Activated T-cell treated with anti-CD3 and anti-CD28 coated beads, Interleukin-2, amount 50 U/mL, for 72 hours (primary cell): Measurements from ENCODE around the gene PTH2R. TPM values are rescaled to one million over a fixed set of nuclear protein-coding genes. Genes with fewer than 3 reads are reported as not detected.

ENCODE experiments used
- ATAC-seq, 2 donors: fragments of 150-1000 bp; cut with Tn5 transposase; replicated peaks in 1 of 2; 2 replicates each; pipeline ENCODE4 v1.10.0; 2021; ENCODE audit warnings: moderate library complexity in 2 of 2, mild to moderate bottlenecking in 1 of 2
- DNase-seq, 2 donors: peaks; one replicate each; pipeline ENCODE4 v3.0.0; 2021 to 2022; ENCODE audit warnings: mixed read lengths in 1 of 2
- H3K27ac Mint-ChIP-seq: one replicate; pipeline ENCODE4 v1.8.0; 2022; ENCODE audit warnings: mild to moderate bottlenecking, moderate library complexity, mixed read lengths
- H3K27me3 Mint-ChIP-seq: one replicate; pipeline ENCODE4 v1.8.0; 2022; ENCODE audit warnings: low read depth, mixed read lengths
- H3K36me3 Mint-ChIP-seq, 2 donors: one replicate each; pipeline ENCODE4 v1.8.0; 2022; ENCODE audit warnings: mixed read lengths in 2 of 2, mild to moderate bottlenecking in 1 of 2; ENCODE audit not compliant: insufficient read depth in 2 of 2
- H3K4me1 Mint-ChIP-seq: one replicate; pipeline ENCODE4 v1.8.0; 2022; ENCODE audit warnings: low read depth, mixed read lengths
- H3K4me3 Mint-ChIP-seq, 2 donors: one replicate each; pipeline ENCODE4 v1.8.0; 2022; ENCODE audit warnings: mild to moderate bottlenecking in 2 of 2, mixed read lengths in 2 of 2, moderate library complexity in 2 of 2
- H3K9me3 Mint-ChIP-seq, 2 donors: one replicate each; pipeline ENCODE4 v1.8.0; 2022; ENCODE audit warnings: mixed read lengths in 2 of 2
- total RNA-seq, 2 donors: library from RNA; stranded (reverse); gene quantifications; one replicate each; pipeline ENCODE4 v1.2.3, GENCODE V29; 2022

PTH2R gene, protein sequence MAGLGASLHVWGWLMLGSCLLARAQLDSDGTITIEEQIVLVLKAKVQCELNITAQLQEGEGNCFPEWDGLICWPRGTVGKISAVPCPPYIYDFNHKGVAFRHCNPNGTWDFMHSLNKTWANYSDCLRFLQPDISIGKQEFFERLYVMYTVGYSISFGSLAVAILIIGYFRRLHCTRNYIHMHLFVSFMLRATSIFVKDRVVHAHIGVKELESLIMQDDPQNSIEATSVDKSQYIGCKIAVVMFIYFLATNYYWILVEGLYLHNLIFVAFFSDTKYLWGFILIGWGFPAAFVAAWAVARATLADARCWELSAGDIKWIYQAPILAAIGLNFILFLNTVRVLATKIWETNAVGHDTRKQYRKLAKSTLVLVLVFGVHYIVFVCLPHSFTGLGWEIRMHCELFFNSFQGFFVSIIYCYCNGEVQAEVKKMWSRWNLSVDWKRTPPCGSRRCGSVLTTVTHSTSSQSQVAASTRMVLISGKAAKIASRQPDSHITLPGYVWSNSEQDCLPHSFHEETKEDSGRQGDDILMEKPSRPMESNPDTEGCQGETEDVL
- under 1 TPM; 0.12 to 0.28 TPM for total RNA-seq

DNA sequence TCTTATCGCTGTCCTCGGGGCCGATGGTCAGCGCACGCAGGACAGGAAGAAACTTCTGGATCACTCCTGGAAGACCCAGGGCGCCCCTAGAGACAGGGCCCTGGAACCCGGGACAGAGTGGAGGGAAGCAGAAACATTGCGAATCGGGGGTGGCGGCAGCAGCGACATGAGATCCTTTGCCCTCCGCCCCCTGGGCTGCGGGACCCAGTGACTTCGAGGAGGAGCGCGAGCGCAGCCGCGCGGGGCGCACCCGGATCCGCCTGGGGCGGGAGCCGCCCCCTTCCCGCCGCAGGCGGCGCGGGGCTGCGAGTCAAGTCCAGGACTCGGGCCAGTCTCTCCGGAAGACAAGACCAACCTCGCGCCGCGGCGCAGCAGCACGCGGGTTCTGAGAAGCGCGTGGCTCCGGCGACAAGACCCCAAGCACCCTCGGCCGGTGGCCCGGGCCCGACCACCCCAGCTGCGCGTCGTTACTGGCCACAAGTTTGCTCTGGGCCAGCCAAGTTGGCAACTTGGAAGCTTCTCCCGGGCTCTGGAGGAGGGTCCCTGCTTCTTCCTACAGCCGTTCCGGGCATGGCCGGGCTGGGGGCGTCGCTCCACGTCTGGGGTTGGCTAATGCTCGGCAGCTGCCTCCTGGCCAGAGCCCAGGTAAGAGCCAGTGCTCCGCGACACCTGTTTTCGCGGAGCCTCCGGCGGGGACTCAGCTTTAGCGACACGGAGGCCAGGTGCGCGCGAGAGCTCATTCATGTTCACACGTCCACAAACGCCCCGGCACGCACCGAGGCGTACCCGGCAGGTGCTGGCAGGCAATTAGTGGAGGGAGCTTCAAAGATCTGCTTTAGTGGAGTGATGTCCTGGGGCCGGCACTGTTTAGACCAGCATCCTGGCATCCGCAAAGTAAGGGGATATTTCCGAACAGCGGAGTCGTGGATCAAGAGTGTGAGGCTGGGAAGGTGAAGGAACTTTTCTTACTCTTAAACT is at the start of gene PTH2R:
Gene PTH2R, plus strand, starts transcription at position 319 of the 978 bp plus-strand sequence. Its CDS starts 252 bp downstream, at position 571.
- H3K9me3 Mint-ChIP-seq: no peaks in the 10 kb centered on the region
- no peaks in the 10 kb centered on the region for H3K36me3 Mint-ChIP-seq
- peaks cover 65% of the 10 kb centered on the region for H3K27me3 Mint-ChIP-seq
- ATAC-seq (peak; percentile 22 to 41), DNase-seq (peak in 1 of 2 donors; percentile 1)
- peak within 1 kb of the TSS; percentile 48 to 56 for H3K4me3 Mint-ChIP-seq
- H3K27ac Mint-ChIP-seq: no peak within 1 kb of the TSS
- peaks cover 4% of the 10 kb centered on the region for H3K4me1 Mint-ChIP-seq

DNA sequence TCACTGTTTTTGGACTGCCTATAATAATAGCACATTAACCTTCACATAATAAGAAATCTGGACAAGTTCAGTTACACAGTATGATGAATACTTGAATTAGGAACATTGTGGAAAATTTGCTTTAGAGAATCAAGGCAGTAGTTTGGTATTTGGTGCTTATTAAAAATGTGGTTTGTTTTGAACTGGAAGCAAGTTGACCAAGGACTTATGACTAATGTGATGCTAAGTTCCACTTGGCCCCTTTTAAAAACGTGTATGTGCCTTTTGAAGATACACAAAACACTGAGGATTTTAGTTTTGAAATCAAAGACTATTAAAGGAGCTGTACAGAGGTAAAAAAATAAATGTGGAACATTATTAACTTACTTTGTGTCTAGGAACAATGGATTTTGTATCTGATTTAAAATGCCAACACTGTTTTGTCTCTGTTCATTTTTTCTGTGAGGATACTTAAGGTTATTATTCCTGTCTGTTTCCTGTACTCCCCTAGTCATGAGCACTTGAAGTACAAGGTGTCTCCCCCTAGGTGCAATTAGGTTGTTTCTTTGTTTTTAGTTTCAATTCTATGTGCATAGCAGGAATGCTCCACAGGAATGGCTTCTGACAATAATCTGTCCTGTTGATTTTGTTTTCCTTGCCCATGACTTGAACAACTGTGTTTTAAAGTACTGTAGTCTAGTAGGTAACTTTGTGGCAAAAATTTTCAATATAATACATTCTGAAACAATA is 49.6 kb upstream of the PTH2R start:
- Mint-ChIP-seq H3K4me1 (no peaks in the 10 kb centered on the region), H3K27me3 (no peaks in the 10 kb centered on the region), H3K27ac (peak overlapping the region; percentile 70), H3K4me3 (no peak overlapping the region), H3K9me3 (no peaks in the 10 kb centered on the region), H3K36me3 (peaks cover 5 to 10% of the 10 kb centered on the region in 2 donors)
- ATAC-seq (no peak), DNase-seq (no peak)

DNA sequence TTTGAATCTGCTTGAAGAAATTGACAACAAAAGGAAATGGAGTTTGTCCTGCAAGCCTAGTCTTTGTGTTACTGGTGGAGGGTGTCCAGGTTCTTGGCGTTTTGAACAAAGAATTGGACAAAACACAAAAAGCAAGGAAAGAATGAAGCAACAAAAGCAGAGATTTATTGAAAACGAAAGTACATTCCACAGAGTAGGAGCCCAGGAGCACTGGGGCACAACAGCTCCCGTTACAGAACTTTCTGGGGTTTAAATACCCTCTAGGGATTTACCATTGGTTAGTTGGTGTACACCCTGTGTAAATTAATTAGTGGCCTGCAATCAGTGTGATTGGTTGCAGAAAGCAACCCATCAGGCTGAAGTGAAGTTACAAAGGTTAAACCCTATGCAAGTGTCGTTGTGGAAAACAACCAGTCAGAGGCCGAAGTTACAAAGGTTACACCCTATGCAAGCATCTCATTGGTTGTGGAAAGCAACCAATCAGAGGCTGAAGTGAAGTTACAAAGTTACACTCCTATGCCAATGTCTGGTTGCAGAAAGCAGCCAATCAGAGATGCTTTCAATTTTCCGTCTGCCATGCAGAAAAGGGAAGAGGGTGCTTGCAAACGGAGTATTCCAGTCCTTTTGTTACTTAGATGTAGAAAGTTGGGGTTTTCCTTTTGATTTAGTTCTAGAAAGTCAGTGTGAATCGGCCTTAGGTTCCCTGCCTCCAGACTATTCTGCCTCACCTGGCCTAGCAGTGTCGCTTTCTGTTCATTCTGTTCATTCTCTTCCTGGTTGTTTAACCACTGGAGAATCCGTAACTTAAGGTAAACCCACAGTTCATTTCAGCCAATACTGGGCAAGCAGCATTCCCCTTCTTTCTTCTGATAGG is 47.6 kb upstream of the PTH2R start:
- no peak for ATAC-seq
- Mint-ChIP-seq H3K36me3 (peaks cover 6 to 7% of the 10 kb centered on the region in 2 donors), H3K27ac (no peak overlapping the region), H3K27me3 (no peaks in the 10 kb centered on the region), H3K4me3 (no peak overlapping the region), H3K9me3 (no peaks in the 10 kb centered on the region), H3K4me1 (peaks cover 7% of the 10 kb centered on the region)
- no peak for DNase-seq

DNA sequence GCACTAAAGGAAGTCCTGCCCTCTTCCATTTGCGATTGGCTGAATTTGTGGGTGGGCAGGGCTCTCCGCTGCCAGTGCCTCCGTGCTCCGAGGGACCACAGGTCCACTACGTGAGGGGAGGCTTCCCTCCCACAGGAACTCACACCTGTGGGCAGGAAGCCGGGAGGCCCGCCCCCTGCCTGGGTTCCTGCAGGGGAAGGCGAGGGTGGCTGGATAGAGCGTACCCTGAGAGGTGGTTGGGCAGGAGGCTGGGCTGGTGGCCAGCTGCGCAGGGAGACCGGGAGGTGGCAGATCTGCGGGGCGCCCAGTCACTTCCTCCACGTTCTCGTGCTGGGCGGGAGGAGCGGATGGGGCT is 47.0 kb upstream of the PTH2R start:
- Mint-ChIP-seq H3K27ac (no peak overlapping the region), H3K4me3 (no peak overlapping the region)

DNA sequence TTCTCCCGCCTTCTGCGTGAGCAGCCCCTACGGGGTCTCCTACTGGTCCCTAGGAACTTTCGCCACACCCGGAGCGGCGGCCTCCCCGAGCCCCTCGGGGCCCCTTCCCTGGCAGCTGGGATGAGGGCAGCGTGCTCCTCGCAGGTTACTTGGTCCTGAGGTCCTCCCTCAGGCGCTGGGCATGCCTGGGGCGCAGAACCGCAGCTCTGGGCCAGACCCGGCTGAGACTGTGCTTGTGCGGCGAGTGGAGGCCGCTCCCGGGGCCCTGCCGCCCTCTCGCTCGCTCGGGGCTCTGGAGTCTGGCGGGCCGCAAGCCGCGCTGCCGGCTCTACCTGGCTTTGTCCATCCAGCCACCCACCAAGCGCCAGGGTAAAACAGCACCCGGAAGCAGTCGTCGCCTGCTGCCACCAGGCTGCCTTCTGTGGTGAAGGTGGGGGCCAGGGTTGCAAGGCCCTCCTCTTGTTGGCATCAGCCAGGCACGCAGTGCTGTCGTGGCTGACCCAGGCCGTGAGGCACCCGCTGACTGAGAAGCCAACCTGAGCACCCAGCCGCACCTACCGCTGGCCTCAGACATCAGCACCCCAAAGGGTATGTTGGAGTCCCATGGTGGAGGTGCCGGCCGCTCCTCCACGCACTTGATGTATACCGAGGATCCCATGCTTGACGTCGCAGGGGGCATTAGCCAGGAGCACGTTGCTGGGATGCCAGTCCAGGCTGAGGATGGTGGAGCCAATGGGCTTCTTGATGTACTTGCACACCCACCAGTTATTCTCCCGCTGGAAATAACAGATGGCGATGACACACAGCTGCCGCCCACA is 46.1 kb upstream of the PTH2R start:
- ATAC-seq (no peak), DNase-seq (no peak)
- Mint-ChIP-seq H3K36me3 (peaks cover 9 to 14% of the 10 kb centered on the region in 2 donors), H3K9me3 (peaks cover 0 to 5% of the 10 kb centered on the region in 2 donors), H3K27ac (no peak overlapping the region), H3K4me3 (no peak overlapping the region), H3K27me3 (no peaks in the 10 kb centered on the region), H3K4me1 (peaks cover 7% of the 10 kb centered on the region)

More for the DNA sequence above, 47.0 kb upstream of the PTH2R start:
- DNase-seq: no peak
- H3K9me3 Mint-ChIP-seq: no peaks in the 10 kb centered on the region
- peaks cover 7% of the 10 kb centered on the region for H3K4me1 Mint-ChIP-seq
- no peaks in the 10 kb centered on the region for H3K27me3 Mint-ChIP-seq
- peaks cover 3 to 10% of the 10 kb centered on the region in 2 donors for H3K36me3 Mint-ChIP-seq
- peak in 1 of 2 donors; percentile 36 for ATAC-seq

DNA sequence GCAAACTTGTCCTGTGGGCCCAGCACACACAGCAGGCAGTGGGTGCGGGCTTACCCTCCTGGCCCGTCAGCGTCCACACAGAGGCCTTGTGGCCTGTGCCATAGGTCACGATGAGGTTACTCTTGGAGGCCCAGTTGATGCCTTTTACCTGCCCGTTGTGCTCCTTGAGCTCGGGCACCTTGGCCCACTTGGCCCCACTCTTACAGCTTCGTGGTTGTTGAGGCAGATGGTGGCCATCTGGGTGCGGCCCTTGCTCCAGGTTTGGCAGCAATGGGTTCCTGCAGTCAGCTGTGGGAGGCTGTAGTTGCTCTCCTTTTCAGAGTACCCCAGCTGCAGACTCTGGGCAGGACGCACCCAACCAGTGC is 45.5 kb upstream of the PTH2R start:
- no peak overlapping the region for H3K4me3 Mint-ChIP-seq
- ATAC-seq (no peak), DNase-seq (no peak)
- H3K36me3 Mint-ChIP-seq: peaks cover 10 to 14% of the 10 kb centered on the region in 2 donors
- no peak overlapping the region for H3K27ac Mint-ChIP-seq
- H3K4me1 Mint-ChIP-seq: peaks cover 7% of the 10 kb centered on the region
- peaks cover under 1 to 5% of the 10 kb centered on the region in 2 donors for H3K9me3 Mint-ChIP-seq
- H3K27me3 Mint-ChIP-seq: no peaks in the 10 kb centered on the region

DNA sequence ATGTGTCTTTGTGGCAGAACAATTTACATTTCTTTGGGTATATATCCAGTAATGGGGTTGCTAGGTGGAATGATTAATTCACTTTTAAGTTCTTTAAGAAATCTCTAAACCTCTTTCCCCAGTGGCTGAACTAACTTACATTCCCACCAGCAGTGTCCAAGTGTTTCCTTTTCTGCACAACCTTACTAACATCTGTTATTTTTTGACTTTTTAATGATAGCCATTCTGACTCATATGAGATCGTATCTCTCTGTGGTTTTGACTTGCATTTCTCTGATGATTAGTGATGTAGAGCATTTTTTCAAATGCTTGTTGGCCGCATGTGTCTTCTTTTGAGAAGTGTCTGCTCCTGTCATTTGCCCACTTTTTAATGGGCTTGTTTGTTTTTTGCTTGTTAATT is 43.1 kb upstream of the PTH2R start:
- peaks cover 2 to 5% of the 10 kb centered on the region in 2 donors for H3K9me3 Mint-ChIP-seq
- peaks cover 10 to 14% of the 10 kb centered on the region in 2 donors for H3K36me3 Mint-ChIP-seq
- no peak overlapping the region for H3K4me3 Mint-ChIP-seq
- ATAC-seq (peak; percentile 28 to 51), DNase-seq (no peak)
- H3K4me1 Mint-ChIP-seq: peaks cover 11% of the 10 kb centered on the region
- peaks cover 10% of the 10 kb centered on the region for H3K27me3 Mint-ChIP-seq
- H3K27ac Mint-ChIP-seq: peak overlapping the region; percentile 38

DNA sequence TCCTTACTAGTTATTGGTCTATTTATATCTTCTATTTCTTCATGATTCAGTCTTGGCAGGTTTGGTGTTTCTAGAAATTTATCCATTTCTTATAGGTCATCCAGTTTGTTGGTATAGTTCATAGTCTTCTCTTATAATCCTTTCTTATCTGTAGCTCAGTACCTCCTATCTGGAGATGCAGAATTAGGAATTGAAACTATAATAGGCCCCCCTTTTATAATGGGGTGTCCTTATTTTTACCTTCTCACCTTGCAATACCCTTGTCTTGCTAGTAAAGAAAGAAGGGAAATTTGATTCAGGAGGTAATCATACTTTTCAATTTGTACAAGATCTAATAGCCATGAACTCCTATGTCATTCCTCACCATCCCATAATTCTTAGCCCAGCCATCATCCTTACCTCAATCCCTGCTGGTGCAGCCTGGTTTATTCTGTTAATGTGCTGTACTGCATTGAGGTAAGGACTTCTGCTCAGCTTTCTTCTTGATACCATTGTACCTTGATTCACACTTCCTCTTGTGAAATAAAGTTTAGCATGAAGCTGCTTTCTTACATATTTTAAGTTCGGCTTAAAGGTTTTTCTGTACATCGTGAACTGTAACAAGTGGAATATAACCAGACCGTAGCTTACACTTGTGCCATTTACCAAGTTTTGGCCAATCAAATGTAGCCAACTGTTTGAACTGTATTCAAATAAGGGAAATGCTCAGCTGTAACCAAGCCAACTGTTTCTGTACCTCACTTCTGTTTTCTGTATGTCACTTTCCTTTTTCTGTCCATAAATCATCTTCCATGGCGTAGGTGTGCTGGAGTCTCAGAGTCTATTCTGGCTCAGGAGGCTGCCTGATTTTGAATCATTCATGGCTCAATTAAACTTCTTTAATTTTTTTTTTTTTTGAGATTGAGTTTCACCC is 40.1 kb upstream of the PTH2R start:
- H3K9me3 Mint-ChIP-seq: peaks cover 2 to 5% of the 10 kb centered on the region in 2 donors
- H3K27me3 Mint-ChIP-seq: peaks cover 12% of the 10 kb centered on the region
- DNase-seq: no peak
- no peak overlapping the region for H3K4me3 Mint-ChIP-seq
- ATAC-seq: no peak
- H3K36me3 Mint-ChIP-seq: peaks cover 9% of the 10 kb centered on the region in 2 donors
- H3K27ac Mint-ChIP-seq: no peak overlapping the region
- peaks cover 11% of the 10 kb centered on the region for H3K4me1 Mint-ChIP-seq

DNA sequence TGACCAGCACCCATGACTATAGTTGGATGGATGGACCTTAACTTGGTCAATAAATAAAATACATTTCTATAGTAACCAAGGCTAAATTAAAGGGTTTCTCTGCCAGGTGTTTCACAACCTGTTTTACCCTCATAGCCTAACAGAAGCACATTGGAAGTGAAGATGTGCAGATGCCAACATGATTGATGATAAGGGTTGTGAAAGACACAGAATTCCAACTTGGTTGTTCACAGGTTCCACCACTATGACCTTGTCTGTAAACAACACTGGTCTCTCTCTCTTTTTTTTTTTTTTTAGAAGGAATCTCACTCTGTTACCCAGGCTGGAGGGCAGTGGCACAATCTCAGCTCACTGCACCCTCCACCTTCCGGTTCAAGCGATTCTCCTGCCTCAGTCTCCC is 37.5 kb upstream of the PTH2R start:
- Mint-ChIP-seq H3K27ac (no peak overlapping the region), H3K4me1 (peaks cover 5% of the 10 kb centered on the region), H3K4me3 (no peak overlapping the region), H3K27me3 (peaks cover 12% of the 10 kb centered on the region), H3K9me3 (peaks cover 2 to 5% of the 10 kb centered on the region in 2 donors), H3K36me3 (peaks cover 7% of the 10 kb centered on the region in 2 donors)
- ATAC-seq (no peak), DNase-seq (no peak)

DNA sequence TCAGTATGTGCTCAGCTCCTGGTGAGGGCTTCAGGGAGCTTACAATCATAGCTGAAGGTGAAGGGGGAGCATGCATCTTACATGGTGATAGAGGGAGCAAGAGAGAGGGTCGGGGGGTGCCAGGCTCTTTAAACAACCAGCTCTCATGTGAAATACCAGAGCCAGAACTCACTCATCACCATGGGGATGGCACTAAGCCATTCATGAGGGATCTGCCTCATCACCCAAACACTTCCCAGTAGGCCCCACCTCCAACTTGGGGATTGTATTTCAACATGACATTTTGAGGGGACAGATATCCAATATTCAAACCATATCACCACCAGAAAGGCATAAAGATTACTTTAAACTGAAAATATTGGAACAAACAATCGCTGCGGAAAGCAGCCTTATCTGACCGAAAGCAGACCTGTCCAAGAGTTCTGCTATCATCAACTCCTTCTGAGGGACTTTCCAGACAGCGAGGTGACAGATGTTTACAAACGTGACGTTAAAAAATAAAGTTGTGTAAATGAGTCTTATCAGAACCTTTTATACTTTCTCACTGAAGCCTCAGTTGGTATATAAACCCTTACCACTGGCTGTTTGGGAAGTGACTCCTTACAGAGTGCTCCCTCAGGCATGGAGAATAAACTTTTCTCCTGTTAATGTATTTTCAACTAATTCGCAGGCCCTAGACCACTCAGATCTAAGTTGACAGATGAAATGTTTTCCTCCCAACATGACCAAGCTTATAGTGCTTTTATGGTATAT is 35.5 kb upstream of the PTH2R start:
- ATAC-seq: no peak
- peaks cover 12% of the 10 kb centered on the region for H3K27me3 Mint-ChIP-seq
- H3K9me3 Mint-ChIP-seq: peaks cover 0 to 1% of the 10 kb centered on the region in 2 donors
- no peaks in the 10 kb centered on the region for H3K36me3 Mint-ChIP-seq
- no peak for DNase-seq
- peaks cover 5% of the 10 kb centered on the region for H3K4me1 Mint-ChIP-seq
- peak overlapping the region; percentile 50 for H3K27ac Mint-ChIP-seq
- no peak overlapping the region for H3K4me3 Mint-ChIP-seq
